Stomach (tissue), 4 donors: ENCODE data around the gene TMEM176B.

Experiments
- POLR2AphosphoS5 ChIP-seq, 3 donors: sonication (generic); formaldehyde crosslinking; IDR thresholded peaks; one replicate each; pipeline ENCODE4 v1.6.1; 2016; ENCODE audit warnings: antibody characterized with exemption in 3 of 3
- TF ChIP-seq, protein P1 (sequence below), 7 experiments: fragments of 450-650 bp in 4 of 7; fragments of 200-600 bp in 3 of 7; sonication (generic) in 3 of 7; IDR thresholded peaks; one replicate each; pipeline ENCODE4 v1.5.1; 2016 to 2019; ENCODE audit warnings: antibody characterized with exemption in 7 of 7, control low read depth in 2 of 7, mild to moderate bottlenecking in 1 of 7

DNA sequence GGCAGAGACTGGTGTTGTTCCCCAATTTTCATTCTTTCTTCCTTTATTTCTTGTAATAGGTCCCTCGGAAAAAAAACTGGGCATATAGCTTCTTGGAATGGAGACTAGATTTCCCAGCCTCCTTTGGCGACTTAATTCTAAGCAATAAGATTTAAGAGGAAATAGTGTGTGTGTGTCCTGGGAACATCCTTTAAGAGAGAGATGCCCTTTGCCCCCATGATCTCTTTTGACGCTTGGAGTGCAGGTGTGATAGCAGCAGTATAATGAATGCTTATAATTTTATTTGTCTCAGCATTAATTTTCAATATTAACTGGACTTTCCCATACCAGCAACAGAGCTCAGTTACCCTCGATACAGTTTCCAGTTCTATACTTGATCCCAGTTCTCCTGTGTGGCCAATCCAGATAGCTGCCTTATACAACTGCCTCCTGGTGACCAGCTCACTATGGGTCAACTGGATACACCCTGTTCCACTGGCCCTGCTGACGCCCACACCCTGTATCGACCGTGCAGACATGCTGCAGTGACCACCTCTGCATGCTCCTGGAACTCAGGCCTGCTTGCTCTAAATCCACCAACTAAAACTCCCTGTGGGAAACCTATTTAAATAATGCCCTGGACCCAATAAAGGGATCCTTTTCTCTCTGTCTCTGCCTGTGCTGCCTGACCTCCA lies 14.3 kb upstream of the TMEM176B start:
- TF ChIP-seq, protein P1, sequence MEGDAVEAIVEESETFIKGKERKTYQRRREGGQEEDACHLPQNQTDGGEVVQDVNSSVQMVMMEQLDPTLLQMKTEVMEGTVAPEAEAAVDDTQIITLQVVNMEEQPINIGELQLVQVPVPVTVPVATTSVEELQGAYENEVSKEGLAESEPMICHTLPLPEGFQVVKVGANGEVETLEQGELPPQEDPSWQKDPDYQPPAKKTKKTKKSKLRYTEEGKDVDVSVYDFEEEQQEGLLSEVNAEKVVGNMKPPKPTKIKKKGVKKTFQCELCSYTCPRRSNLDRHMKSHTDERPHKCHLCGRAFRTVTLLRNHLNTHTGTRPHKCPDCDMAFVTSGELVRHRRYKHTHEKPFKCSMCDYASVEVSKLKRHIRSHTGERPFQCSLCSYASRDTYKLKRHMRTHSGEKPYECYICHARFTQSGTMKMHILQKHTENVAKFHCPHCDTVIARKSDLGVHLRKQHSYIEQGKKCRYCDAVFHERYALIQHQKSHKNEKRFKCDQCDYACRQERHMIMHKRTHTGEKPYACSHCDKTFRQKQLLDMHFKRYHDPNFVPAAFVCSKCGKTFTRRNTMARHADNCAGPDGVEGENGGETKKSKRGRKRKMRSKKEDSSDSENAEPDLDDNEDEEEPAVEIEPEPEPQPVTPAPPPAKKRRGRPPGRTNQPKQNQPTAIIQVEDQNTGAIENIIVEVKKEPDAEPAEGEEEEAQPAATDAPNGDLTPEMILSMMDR (IDR thresholded peaks at IDR 0.05) = no peak
- TF ChIP-seq POLR2AphosphoS5 (IDR thresholded peaks at IDR 0.05) = no peak
